GM12878 (cell line): ENCODE results near the gene FAT1.

Source experiments
- ATF7 ChIP-seq: fragments of 450-650 bp; IDR thresholded peaks from 2 replicates; pipeline ENCODE4 v1.6.1; 2016; ENCODE audit warnings: low read depth, mild to moderate bottlenecking
- MTA3 ChIP-seq: IDR thresholded peaks from 2 replicates; pipeline ENCODE4 v1.6.1; 2012; ENCODE audit warnings: low read length, inconsistent platforms, borderline replicate concordance
- POLR2A ChIP-seq: IDR thresholded peaks from 2 replicates; pipeline ENCODE4 v1.6.1; 2011; ENCODE audit warnings: low read depth, mild to moderate bottlenecking, low read length
- POLR2AphosphoS5 ChIP-seq: IDR thresholded peaks from 2 replicates; pipeline ENCODE4 v1.6.1; 2011; ENCODE audit warnings: mild to moderate bottlenecking, low read length, inconsistent platforms
- RAD21 ChIP-seq: IDR thresholded peaks from 2 replicates; pipeline ENCODE4 v1.6.1; 2011; ENCODE audit warnings: mild to moderate bottlenecking, low read depth, low read length, moderate library complexity; ENCODE audit not compliant: insufficient read depth
- USF2 ChIP-seq: IDR thresholded peaks from 2 replicates; pipeline ENCODE4 v1.6.1; 2011; ENCODE audit warnings: low read depth, low read length, improper control_type of control experiment, borderline replicate concordance
- TF ChIP-seq, protein P1 (sequence below): fragments of 450-650 bp; conservative IDR thresholded peaks from 2 replicates; pipeline ENCODE4 v1.6.1; 2017; ENCODE audit warnings: mild to moderate bottlenecking, moderate library complexity
- TF ChIP-seq, protein P2 (sequence below), 3 experiments: IDR thresholded peaks in 2 of 3; conservative IDR thresholded peaks in 1 of 3; 2 replicates each; pipeline ENCODE4 v1.5.1; 2011; ENCODE audit warnings: low read depth in 3 of 3, low read length in 3 of 3, mild to moderate bottlenecking in 3 of 3, control low read depth in 2 of 3, moderate library complexity in 2 of 3, inconsistent platforms in 1 of 3, mixed read lengths in 1 of 3; ENCODE audit not compliant: control insufficient read depth in 2 of 3, insufficient read depth in 1 of 3; ENCODE audit errors: extremely low read depth in 1 of 3

DNA sequence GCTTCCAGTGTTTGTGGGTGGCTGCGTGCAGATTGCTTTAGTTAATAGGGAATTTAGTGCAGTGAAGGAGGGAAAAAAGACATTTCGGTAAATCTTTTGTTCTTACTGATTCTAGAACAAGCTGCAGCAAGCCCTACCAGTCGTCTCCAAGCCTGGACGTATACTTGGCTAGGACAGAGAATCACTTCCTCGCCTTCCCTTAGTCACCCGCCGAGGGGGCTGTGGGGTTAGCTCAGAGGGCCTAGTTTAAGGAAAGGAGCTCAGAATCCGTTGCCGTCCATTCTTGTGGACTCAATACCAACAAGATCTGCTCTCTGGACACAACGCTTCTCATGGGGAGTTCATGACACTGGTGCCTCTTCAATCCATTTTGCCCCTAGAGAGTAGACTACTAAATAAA is 36.3 kb upstream of the FAT1 start:
- TF ChIP-seq, protein P1, sequence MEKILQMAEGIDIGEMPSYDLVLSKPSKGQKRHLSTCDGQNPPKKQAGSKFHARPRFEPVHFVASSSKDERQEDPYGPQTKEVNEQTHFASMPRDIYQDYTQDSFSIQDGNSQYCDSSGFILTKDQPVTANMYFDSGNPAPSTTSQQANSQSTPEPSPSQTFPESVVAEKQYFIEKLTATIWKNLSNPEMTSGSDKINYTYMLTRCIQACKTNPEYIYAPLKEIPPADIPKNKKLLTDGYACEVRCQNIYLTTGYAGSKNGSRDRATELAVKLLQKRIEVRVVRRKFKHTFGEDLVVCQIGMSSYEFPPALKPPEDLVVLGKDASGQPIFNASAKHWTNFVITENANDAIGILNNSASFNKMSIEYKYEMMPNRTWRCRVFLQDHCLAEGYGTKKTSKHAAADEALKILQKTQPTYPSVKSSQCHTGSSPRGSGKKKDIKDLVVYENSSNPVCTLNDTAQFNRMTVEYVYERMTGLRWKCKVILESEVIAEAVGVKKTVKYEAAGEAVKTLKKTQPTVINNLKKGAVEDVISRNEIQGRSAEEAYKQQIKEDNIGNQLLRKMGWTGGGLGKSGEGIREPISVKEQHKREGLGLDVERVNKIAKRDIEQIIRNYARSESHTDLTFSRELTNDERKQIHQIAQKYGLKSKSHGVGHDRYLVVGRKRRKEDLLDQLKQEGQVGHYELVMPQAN = no peak
- TF ChIP-seq, protein P2, sequence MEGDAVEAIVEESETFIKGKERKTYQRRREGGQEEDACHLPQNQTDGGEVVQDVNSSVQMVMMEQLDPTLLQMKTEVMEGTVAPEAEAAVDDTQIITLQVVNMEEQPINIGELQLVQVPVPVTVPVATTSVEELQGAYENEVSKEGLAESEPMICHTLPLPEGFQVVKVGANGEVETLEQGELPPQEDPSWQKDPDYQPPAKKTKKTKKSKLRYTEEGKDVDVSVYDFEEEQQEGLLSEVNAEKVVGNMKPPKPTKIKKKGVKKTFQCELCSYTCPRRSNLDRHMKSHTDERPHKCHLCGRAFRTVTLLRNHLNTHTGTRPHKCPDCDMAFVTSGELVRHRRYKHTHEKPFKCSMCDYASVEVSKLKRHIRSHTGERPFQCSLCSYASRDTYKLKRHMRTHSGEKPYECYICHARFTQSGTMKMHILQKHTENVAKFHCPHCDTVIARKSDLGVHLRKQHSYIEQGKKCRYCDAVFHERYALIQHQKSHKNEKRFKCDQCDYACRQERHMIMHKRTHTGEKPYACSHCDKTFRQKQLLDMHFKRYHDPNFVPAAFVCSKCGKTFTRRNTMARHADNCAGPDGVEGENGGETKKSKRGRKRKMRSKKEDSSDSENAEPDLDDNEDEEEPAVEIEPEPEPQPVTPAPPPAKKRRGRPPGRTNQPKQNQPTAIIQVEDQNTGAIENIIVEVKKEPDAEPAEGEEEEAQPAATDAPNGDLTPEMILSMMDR (IDR thresholded peaks at IDR 0.05 in 2 of 3, conservative IDR thresholded peaks at IDR 0.05 in 1 of 3; ENCODE audit: control insufficient read depth in 2 of 3, extremely low read depth in 1 of 3, insufficient read depth in 1 of 3, low read depth in 3 of 3, low read length in 3 of 3) = no peak
- TF ChIP-seq RAD21 (no peak), MTA3 (no peak), USF2 (no peak), POLR2A (no peak), POLR2AphosphoS5 (no peak), ATF7 (no peak)
